A549 treated with Hydrocortisone at 1 μM for 4 hours (cell line): ENCODE results near the gene DUSP5. TPM values are rescaled to one million over a fixed set of nuclear protein-coding genes. Genes with fewer than 3 reads are reported as not detected.

ENCODE experiments used
- total RNA-seq: library from RNA; stranded (reverse); fragments of 200-300 nt; extraction: Qiagen RNA extraction; gene quantifications from 5 replicates; pipeline ENCODE4 v1.2.3, GENCODE V29; 2022

Gene DUSP5, protein sequence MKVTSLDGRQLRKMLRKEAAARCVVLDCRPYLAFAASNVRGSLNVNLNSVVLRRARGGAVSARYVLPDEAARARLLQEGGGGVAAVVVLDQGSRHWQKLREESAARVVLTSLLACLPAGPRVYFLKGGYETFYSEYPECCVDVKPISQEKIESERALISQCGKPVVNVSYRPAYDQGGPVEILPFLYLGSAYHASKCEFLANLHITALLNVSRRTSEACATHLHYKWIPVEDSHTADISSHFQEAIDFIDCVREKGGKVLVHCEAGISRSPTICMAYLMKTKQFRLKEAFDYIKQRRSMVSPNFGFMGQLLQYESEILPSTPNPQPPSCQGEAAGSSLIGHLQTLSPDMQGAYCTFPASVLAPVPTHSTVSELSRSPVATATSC
- total RNA-seq, result 98.8 to 155 TPM (median 145 TPM) in 5 replicates

DNA sequence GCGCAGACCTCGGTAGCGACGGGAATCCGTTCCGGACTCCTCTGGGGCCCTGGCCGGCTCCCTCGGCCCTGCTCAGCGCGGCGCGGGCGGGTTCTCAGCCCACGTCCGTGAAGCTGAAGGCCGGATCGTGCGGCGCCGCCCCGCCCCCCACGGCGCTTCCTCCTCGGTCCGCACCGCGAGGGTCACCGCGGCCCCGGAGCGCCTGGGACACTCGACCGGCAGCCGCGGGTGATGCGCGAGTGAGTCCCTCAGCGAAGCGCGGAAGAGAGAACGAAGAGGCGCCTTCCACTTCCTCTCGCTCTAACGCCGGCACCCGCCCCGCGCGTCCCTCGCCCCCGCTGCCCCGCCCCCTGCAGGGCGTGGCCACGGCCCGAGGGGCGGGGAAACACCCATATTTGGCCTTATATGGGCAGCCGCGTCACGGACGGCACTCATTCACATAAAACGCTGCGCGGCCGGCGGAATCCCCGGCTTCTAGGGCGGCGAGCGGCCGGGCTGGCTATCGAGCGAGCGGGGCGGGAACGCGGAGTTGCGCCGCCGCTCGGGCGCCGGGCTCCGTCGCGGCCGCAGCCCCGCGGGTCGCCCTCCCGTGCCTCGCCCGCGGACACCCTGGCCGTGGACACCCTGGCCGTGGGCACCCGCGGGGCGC, at the start of gene DUSP5:
Gene DUSP5 (plus strand): TSS at position 470 of the 649 bp plus-strand sequence. CDS start 215 bp downstream, outside the sequence.

Other genes with a start within 250 kb of the DUSP5 start
- 45.5 to 50.3 TPM (median 49.0 TPM) in 5 replicates for gene SMNDC1, start 193.0 kb upstream of the DUSP5 start, total RNA-seq
- 37.3 to 68.0 TPM (median 43.7 TPM) in 5 replicates for gene SMC3, start 69.8 kb downstream of the DUSP5 start, total RNA-seq
- 2.6 to 4.3 TPM (median 3.1 TPM) in 5 replicates for gene RBM20, start 146.4 kb downstream of the DUSP5 start, total RNA-seq